OCI-M1 (cell line): ENCODE measurements around the gene HEG1.
"Not testable (repeated sequence)": the region's sequence is repeated elsewhere in the genome, so short reads cannot be mapped to it uniquely, and the experiment has no call there.

Experiments
- DNase-seq: peaks from one replicate; lab custom pipeline; 2025; lab: John Stamatoyannopoulos, UW

The HEG1 gene

GRCh38 chr3:124984754-124985153 lies 71.0 kb downstream of the HEG1 start:
- no peak for DNase-seq

GRCh38 chr3:124982855-124983254 lies 72.9 kb downstream of the HEG1 start:
- no peak for DNase-seq

GRCh38 chr3:124981472-124981871 lies 74.3 kb downstream of the HEG1 start:
- no peak for DNase-seq

- no peak for DNase-seq
Observed at GRCh38 chr3:124978627-124979026, 77.2 kb downstream of the HEG1 start.

GRCh38 chr3:124976383-124976782 lies 79.4 kb downstream of the HEG1 start:
- no peak for DNase-seq

- DNase-seq: no peak
Observed at GRCh38 chr3:124974691-124975090, 81.1 kb downstream of the HEG1 start.

- no peak for DNase-seq
Observed at GRCh38 chr3:124973290-124973689, 82.5 kb downstream of the HEG1 start.

GRCh38 chr3:124972457-124972856 lies 83.3 kb downstream of the HEG1 start:
- no peak for DNase-seq

- DNase-seq: no peak
Observed at GRCh38 chr3:124969963-124970722, 85.7 kb downstream of the HEG1 start.

- no peak for DNase-seq
Observed at GRCh38 chr3:124969190-124969589, 86.6 kb downstream of the HEG1 start.

GRCh38 chr3:124967964-124968363 lies 87.8 kb downstream of the HEG1 start:
- DNase-seq: no peak

- DNase-seq: no peak
Observed at GRCh38 chr3:124966521-124967445, 89.0 kb downstream of the HEG1 start.

GRCh38 chr3:124965413-124965812 lies 90.4 kb downstream of the HEG1 start:
- no peak for DNase-seq

GRCh38 chr3:124964387-124964786 lies 91.4 kb downstream of the HEG1 start:
- DNase-seq: no peak

- no peak for DNase-seq
Observed at GRCh38 chr3:124963755-124964154, 92.0 kb downstream of the HEG1 start.

- DNase-seq: no peak
Observed at GRCh38 chr3:124962403-124962940, 93.3 kb downstream of the HEG1 start.

- no peak for DNase-seq
Observed at GRCh38 chr3:124960698-124961097, 95.1 kb downstream of the HEG1 start.

GRCh38 chr3:124960105-124960504 lies 95.7 kb downstream of the HEG1 start:
- DNase-seq: no peak

GRCh38 chr3:124957951-124958350 lies 97.8 kb downstream of the HEG1 start:
- DNase-seq: not testable (repeated sequence)

GRCh38 chr3:124952282-124952855 lies 103.4 kb downstream of the HEG1 start:
- no peak for DNase-seq

GRCh38 chr3:124951511-124952281 lies 104.1 kb downstream of the HEG1 start:
- no peak for DNase-seq

GRCh38 chr3:124950026-124950425 lies 105.8 kb downstream of the HEG1 start:
- no peak for DNase-seq
